NCI-H345 treated with DMSO at 0.1 percent for 48 hours (cell line): ENCODE data around the gene KRTCAP2.

Source experiments
- DNase-seq: peaks from one replicate; lab custom pipeline; 2025; ENCODE audit not compliant: unreplicated experiment; lab: John Stamatoyannopoulos, UW

The KRTCAP2 gene

DNA sequence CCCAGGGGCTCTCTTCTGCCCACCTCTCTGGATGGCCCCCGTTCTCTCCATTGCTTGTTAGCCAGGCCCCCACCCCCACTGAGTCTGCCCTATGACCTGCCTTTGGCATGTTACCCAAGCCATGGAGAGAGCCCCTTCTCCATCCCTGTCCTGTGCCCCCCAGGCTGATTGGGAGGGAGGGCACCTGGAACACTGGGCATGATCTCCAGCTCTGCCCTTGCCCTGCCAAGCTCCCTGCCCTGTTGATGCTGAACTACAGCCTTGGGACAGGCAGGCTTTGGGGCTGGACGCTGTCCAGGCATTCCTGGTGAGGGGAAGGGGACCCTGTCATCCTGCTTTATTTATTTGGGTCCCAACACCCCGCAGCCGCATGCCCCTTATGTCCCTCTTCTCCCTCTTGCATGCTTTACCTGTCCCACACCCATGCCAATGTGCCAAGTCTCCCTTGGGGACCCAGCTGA is 11.3 kb upstream of the KRTCAP2 start:
- no peak for DNase-seq

DNA sequence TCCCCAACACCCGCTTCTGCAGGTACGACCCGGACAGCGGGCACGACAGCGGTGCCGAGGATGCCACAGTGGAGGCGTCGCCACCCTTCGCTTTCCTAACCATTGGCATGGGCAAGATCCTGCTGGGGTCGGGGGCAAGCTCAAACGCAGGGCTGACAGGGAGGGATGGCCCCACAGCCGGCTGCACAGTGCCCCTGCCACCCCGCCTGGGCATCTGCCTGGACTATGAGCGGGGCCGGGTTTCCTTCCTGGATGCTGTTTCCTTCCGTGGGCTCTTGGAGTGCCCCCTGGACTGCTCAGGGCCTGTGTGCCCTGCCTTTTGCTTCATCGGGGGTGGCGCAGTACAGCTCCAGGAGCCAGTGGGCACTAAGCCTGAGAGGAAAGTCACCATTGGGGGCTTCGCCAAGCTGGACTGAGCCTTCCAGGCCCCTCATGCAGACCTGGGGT is 10.7 kb upstream of the KRTCAP2 start:
- no peak for DNase-seq

GRCh38 chr1:155182052-155182550 is 9.0 kb upstream of the KRTCAP2 start:
- no peak for DNase-seq

DNA sequence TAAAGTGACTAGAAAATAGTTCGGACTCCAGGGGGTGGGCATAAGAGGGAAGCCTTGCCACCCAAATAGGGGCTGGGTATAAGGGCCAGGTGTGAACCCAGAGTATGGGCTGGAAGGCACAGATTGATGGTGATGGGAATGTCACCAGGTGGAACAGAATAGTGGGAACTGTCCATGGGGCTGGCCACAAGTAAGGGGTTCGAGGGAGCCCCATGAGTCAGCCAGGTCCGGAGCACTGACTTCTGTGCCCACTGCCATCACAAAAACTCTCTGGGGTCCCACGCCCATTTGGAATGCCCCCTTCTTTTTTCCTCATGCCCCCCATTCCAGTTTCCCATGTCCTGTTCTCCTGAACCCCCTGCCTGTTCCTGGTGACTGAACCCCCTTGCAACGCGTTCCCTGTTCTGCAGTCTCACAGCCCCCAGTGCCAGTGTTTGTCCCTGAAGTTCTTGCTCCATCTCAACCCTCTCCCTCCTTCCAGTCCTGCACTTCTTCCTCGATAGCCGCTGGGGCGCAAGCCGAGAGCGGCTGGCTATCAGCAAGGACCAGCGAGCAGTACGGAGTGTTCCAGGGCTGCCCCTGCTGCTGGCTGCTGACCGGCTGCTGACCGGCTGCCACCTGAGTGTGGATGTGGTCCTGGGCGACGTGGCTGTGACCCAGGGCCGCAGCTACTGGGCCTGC is 8.4 kb upstream of the KRTCAP2 start:
- DNase-seq, result no peak

GRCh38 chr1:155179112-155180031 is 6.3 kb upstream of the KRTCAP2 start:
- DNase-seq, result no peak

DNA sequence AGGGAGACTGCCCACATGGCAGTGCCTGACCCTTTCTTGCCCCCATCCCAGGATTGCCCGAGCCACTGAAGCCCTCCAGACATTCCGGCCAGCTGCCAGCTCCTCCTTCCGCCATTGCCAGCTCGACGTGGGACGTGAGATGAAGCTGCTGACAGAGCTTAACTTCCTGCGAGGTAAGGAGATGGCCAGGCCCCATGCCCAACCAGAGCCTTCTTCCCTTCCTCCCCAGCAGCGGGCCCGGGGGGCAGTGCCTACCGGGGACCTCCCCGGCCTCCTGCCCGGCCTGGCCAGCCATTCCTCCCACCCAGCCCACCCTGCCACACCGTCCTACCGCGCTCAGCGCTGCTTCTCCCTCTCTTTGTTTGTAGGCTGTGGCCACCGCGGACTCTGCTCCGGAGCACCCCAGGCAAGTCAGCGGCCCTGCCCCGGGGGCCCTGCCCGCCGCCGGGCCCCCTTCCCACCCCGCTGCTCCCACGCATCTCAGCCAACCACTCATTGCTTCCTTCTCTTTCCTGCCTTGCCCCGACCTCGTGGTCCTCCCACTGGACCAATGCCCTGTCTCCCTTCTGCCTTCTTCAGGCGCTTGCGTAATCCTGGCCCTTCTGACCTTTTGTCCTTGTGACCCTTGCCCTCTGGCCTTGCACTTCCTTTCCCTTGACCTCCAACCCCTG is 5.5 kb upstream of the KRTCAP2 start:
- DNase-seq, result no peak

DNA sequence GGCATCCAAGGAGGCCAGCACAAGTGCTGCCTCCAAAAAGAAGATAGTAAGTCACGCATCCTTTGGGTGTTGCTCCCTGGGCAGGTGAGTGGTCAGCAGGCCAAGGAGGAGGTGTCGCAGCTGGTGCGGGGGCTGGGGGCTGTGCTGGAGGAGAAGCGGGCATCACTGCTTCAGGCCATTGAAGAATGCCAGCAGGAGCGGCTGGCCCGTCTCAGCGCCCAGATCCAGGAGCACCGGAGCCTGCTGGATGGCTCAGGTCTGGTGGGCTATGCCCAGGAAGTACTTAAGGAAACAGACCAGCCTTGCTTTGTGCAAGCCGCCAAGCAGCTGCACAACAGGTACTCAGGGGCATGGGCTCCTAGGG is 4.8 kb upstream of the KRTCAP2 start:
- no peak for DNase-seq

- no peak for DNase-seq
Observed at GRCh38 chr1:155177192-155177917, 4.3 kb upstream of the KRTCAP2 start.

- peak; percentile 88 for DNase-seq
Observed at GRCh38 chr1:155176544-155177071, 3.5 kb upstream of the KRTCAP2 start.

GRCh38 chr1:155175927-155176371 is 2.8 kb upstream of the KRTCAP2 start:
- no peak for DNase-seq

- no peak for DNase-seq
Observed at GRCh38 chr1:155175281-155175926, 2.3 kb upstream of the KRTCAP2 start.

GRCh38 chr1:155174324-155175280 is 1.5 kb upstream of the KRTCAP2 start:
- peak; percentile 66 for DNase-seq

DNA sequence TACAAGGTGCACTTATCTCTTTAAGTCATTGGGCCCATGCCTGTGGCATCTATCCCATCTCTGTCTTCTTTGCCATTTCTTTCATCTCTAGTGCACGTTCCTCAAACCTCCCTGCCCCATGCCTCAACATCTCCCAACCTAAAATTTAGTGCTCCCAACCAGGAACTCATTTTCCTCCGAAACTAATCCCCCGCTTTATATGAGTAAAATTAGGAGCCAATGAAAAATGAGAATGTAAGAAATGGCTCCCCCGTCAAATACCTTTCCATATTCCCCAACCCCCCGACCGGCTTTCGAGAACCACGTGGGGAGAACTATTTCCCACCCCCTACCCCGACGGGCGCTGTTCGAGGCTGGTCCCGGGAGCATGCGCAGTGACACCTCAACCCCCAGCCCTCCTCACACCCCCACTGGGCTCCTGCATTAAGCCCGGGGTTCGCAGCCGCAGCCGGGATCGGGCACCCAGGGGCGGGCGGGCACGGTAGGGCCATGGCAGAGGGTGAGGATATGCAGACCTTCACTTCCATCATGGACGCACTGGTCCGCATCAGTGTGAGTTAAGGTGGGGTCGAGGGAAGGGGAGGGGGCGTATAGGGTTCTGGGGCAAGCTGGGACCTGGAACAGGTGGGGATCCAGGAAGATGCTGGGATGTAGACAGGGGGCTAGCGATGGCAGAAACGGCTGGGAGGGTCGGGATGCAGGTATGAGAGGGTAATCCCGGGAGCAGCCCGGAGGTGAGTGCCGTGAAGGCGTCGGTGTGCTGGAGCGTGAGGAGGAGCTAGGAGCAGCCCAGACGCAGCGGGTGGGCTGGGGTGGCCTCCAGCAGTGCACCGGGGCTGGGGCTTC is 597 bp upstream of the KRTCAP2 start, which contains the start of gene TRIM46:
Gene TRIM46 (plus strand): TSS at position 372 of the 846 bp plus-strand sequence. CDS start 118 bp downstream, at position 490.
- DNase-seq, result peak; percentile 95

DNA sequence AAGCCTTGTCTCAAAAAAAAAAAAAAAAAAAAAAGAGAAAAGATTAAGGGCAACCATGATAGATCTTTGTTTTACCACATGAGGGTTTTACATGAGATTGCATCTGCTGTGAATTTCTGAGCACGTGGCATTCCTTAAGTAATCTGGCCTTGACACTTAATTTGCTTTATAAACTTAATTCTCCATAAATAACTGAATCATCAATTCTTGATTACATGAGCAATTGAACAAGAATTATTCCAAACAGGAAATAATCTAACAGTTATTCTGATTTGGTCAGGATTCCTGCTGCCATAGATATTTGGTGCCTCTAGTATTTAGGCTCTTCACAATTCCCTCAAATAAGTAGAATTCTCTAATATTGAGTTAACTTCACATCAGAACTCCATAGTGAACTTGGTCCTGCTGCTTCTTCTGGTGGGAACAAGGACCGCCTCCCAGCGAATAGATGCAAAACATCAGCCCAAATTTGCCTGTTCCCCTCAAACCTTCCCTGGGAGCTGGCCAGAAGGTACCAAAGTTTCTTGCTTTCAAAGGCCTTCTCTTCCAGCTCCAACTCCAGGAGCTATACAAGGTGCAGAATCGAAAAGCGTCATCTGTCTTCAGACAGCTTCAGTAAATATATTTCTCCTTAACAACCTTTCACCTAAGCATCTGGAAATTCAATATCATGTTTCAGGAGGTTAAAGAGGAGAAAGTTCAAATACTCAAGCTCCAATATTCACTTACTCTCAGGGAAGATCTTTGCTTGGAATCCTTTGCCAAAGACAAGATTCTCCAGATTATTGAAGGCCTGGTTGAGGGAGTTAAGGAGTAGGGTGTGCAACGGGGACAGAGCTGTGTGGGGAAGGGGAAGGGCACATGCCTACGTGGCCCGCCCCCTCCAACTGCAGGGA is 1.0 kb downstream of the KRTCAP2 start:
- DNase-seq, result no peak

DNA sequence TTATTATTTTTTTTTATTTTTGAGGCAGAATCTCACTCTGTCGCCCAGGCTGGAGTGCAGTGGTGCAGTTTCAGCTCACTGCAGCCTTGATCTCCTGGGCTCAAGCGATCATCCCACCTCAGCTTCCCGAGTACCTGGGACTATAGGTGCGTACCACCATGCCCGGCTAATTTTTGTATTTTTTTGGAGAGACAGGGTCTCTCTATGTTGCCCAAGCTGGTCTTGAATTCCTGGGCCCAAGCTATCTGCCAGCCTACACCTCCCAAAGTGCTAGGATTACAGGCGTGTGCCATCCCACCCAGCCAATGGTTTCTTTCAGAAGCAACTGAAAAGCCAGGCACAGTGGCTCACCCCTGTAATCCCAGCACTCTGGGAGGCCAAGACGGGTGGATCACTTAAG is 2.3 kb downstream of the KRTCAP2 start:
- DNase-seq, result no peak

GRCh38 chr1:155170101-155170785 is 2.9 kb downstream of the KRTCAP2 start:
- DNase-seq, result no peak
